Inferior parietal cortex (tissue), 1 donor: Measurements from ENCODE around the gene C16orf92.
A peak's percentile ranks its signal among the peaks of the same experiment; 100 is the strongest.
"Not testable (repeated sequence)": the region's sequence is repeated elsewhere in the genome, so short reads cannot be mapped to it uniquely, and the experiment has no call there.

Experiments
- DNase-seq: peaks from one replicate; pipeline ENCODE4 v3.0.0-alpha.2; 2016; ENCODE audit errors: extremely low spot score

Gene C16orf92

GRCh38 chr16:30005341-30006094 is 17.5 kb upstream of the C16orf92 start:
- peak; percentile 41 for DNase-seq

GRCh38 chr16:30006095-30006473 is 16.9 kb upstream of the C16orf92 start:
- DNase-seq, result no peak

DNA sequence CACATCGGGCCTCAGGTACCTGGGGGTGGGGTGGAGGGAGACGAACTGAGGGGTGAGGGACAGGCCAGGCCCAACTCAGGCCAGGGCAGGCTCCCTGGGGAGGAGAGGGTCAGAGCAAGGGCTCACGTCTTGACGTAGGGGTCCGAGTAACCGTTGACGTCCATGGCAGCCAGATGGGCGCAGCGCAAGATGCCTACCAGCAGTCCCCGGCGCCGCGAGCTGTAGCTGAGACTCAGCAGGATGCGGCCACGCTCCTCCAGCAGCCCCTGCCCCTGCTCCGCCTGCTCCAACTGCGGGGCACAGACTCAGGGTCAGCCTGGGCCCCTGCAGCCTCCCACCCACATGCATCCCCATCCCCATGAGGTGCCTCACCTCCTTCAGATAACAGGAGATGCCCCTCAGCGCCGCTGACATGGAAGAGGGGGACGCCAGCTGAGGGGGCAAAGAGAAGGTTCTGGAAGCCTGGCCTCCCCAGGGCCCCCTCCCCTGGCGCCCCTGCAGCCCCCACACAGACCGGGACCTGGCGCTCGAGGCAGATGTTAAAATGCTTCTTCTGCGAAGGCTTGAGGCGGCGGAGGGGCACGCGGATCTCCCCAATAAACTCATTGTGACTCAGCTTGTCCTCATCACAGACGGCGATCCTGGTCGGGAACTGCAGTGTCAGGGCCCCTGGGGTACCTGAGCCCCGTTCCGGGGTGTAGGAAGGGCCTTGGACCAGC is 16.2 kb upstream of the C16orf92 start:
- no peak for DNase-seq

DNA sequence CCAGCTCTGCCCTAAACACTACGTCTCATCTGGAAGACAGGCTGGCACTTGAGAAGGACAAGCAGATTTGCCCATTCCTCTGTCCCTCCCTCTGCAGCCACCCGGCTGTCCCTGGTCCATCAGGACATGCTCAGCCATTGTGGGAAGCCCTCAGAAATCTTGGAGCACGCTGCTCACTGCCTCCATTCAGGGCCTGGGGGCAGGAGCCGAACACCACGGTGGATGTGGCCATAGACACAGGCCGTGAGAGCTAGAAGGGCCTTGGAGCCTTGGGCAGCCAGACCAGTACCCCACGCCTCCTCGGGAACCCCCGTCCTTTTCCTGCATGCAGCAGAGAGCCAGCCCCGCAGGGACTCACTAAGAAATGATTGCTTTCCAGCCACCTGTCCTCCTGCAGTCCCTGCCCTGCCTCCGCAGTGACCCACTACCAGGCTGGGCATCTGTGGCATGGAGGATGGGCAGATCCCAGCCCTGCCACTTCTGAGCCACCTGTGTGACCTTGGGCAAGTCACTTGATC is 15.6 kb upstream of the C16orf92 start:
- no peak for DNase-seq

GRCh38 chr16:30009085-30009862 is 13.7 kb upstream of the C16orf92 start:
- no peak for DNase-seq

DNA sequence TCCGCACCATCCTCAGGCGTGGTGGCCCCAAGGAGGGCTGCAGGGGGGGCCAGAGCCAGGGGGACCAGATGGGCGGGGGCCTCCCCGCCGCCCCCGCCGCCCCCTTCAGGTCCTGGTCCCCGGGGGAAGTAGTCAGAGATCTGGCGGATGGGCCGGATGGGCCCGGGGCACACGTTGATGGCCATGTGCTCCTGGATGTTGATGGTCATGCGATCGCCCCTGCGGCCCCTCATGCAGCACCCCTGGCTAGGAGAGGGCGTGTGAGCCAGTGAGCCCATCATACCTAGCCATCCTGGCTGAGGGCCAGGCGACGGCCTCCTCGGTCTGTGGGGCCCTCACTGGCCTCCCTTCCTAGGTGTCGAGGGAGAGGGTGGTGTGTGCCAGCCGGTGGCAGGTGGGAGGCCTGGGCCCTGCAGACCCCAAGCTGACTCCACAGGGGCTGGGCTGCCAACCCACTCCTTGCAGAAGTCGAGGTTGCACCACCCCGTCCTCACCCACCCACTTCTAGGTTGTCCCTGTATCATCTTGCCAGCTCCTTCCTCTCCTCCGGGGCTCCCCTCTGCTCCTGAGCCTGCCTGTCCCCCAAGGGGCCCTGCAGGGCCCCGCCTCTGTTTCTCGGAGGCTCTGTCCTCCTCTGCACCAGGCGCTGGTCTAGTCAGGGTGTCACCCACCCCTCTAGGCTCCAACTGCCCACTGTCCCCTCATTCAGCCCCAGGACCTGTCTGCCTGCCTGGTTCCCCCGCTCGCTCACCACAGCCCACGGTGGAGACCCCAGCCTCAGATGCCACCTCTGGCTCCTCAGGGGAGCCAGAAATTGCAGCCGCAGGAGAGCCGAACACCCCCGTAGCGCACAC is 12.8 kb upstream of the C16orf92 start:
- no peak for DNase-seq

DNA sequence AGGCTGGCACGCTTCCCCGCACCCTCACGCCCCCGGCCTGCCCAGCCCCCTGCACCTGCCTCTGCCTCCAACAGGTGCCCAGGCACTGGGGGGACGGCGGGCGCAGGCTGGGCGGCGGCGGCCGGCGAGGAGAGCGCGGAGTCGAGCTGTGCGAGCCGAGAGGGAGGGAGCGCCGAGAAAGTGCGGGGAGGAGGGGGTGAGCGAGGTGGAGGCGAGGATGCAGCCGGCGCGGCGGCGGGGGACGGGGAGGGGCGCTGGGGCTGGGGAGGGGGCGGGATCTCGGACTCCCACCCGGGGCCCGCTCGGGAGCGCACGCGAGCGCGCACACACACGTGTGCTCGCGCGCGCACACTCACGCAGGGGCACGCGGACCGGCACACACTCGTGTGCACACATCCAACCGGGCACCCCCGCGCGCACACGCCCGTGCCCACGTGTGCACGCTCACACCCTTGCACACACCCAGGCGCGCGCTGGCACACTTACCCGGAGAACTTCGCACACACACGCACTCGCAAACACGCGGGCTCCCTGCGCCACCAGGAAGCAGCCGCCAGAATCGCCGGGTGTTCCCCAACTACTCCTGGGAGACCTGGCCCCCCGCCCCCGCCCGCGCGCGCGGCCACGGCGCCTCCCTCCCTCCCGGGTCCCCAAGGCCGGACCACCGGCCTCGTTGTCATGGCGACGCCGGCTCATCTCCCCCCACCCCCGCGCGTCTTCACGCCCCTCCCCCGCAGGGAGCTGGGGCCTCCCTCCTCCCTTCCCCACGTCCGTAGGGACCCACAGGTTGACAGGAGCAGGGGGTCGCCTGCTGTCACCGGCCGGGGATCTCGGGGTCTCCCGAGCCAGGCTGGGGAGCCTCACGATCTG is 11.9 kb upstream of the C16orf92 start, which contains the start of gene DOC2A:
TSS of gene DOC2A (minus strand) at position 184 of the 870 bp plus-strand sequence. CDS start 805 bp downstream, outside the sequence.
- no peak for DNase-seq

GRCh38 chr16:30011714-30012504 is 11.1 kb upstream of the C16orf92 start:
- no peak for DNase-seq

- not testable (repeated sequence) for DNase-seq
Measured at GRCh38 chr16:30012598-30012997, 10.4 kb upstream of the C16orf92 start.

DNA sequence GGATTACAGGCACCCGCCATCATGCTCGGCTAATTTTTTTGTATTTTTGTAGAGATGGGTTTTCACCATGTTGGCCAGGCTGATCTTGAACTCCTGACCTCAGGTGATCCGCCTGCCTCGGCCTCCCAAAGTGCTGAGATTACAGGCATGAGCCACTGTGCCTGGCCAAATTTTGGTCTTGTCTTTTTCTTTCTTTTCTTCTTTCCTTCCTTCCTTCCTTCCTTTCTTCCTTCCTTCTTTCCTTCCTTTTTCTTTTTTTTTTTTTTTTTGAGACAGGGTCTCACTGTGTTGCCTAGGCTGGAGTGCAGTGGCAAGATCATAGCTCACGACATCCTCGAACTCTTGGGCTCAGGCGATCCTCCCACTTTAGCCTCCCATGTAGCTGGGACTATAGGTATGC is 7.5 kb upstream of the C16orf92 start:
- DNase-seq, result not testable (repeated sequence)

DNA sequence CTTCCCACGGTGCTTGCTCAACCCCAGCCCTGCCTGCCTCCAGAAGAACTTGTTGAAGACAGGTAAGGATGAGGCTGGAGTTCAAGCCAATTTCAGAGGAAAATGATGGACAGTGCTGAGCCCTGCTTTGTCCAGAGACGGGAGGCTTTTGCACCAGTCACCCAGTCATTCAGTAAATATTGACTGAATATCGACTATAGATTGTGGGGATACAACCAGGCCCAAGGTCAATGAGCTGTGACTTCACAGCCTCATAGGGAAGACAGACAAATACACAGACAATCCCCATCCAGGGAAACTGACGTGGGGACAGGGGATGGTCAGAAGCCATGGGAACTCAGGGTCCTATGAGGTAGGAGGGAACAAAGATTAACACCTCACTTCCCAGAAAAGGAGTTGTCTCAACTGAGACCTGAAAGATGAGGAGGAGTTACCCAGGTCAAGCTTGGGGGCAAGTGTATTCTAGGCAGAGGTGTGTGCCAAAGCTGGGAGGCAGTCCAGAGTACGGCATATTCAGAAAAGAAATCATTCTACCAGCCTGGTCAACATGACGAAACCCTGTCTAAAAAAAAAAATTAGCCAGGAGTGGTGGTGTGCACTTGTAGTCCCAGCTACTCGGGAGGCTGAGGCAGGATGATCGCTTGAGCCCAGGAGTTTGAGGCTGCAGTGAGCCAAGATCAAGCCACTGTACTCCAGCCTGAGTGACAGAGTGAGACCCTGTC is 6.3 kb upstream of the C16orf92 start:
- DNase-seq, result no peak

DNA sequence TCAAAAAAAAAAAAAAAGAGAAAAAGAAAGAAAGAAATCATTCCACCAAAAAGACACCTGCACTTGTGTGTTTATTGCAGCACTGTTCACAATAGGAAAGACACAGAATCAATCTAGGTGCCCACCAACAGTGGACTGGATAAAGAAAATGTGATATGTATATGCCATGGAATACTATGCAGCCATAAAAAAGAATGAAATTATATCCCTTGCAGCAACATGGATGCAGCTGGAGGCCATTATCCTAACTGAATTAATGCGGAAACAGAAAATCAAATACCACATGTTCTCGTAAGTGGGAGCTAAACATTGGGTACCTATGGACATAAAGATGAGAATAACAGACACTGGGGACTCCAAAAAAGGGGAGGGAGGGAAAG is 5.7 kb upstream of the C16orf92 start:
- DNase-seq, result no peak

GRCh38 chr16:30017937-30018336 is 5.1 kb upstream of the C16orf92 start:
- DNase-seq, result not testable (repeated sequence)

GRCh38 chr16:30018731-30019158 is 4.3 kb upstream of the C16orf92 start:
- peak; percentile 33 for DNase-seq

GRCh38 chr16:30023586-30023985 is 588 bp downstream of the C16orf92 start:
- DNase-seq, result no peak

GRCh38 chr16:30024451-30024850 is 1.5 kb downstream of the C16orf92 start:
- no peak for DNase-seq

DNA sequence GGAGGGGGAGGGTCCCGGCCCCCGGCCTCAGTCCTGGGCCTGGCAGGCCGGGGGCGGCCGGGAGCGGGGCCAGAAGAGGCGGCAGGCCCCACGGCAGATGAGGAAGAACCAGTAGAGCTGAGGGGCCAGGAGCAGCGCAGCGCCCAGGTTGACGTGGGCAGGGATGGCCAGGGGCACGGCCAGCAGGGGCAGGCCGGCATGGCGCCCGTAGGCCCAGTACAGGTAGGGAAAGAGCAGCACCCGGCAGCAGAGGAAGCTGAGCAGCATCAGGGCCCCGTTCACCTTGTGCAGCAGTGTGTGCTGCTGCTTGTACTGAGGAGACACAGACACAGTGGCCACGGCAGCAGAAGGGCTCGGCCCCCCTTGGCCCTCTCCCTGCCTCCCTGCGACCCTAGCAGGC is 2.2 kb downstream of the C16orf92 start:
- no peak for DNase-seq

GRCh38 chr16:30025574-30025973 is 2.6 kb downstream of the C16orf92 start:
- no peak for DNase-seq

GRCh38 chr16:30026449-30026848 is 3.5 kb downstream of the C16orf92 start:
- no peak for DNase-seq
